Loucy (cell line): Measurements from ENCODE around the gene CENPT.

ENCODE experiments used
- CTCF ChIP-seq: fragments of 200-600 bp; sonication (generic); conservative IDR thresholded peaks from 2 replicates; pipeline ENCODE4 v1.5.1; 2014; ENCODE audit warnings: mild to moderate bottlenecking, antibody characterized with exemption, low read length
- EZH2phosphoT487 ChIP-seq: fragments of 200-600 bp; IDR thresholded peaks from 2 replicates; pipeline ENCODE4 v1.6.1; 2018; ENCODE audit warnings: antibody characterized with exemption, mild to moderate bottlenecking, moderate library complexity, borderline replicate concordance

- TF ChIP-seq CTCF (no peak), EZH2phosphoT487 (no peak)
These were observed 32.4 kb upstream of the CENPT start for GRCh38 chr16:67879936-67880335.
